ENCODE data around the gene MYPOP.

Gene MYPOP

DNA sequence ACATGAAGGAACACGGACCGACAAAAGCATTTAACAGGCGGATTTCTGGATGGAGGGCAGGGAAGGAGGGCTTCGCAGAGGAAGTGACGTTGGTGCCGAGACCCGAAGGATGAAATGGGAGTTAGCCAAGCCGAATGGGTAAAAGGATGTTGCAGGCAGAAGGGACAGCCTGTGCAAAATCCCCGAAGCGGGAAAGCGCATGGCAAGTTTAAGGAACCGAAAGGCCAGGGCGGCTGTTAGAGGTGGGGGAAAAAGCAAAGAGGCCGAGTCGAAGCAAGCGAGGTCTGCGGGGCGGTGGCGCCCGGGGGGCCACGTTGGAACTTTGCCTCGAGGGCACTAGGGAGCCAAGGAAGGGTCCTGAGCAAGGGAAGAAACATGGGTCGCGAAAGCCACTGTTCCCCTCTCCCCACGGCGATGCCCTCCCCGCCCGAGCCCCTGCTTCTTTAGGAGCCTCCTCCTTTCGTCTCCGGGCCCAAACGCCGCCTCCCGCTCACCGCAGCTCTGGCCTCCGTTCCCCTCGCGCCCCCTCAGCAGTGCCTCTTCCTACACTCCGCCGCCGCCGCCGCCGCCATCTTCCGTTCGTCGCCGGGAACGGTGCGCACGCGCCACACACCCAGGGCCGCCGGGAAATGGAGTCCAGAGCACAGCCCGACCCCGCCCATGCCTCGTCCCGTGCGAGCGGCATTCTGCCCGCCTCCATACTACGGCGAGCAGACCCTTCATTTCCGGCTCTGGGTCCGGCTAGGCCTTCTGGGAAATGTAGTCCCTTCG, 39.7 kb downstream of the MYPOP start, which contains the start of gene SYMPK:
SYMPK (minus strand) TSS at position 584 of the 771 bp plus-strand sequence. CDS start 8,652 bp downstream, outside the sequence.
- DNase-seq: peak; percentile 99

GRCh38 chr19:45862271-45862563, 40.2 kb downstream of the MYPOP start:
- no peak for DNase-seq

DNA sequence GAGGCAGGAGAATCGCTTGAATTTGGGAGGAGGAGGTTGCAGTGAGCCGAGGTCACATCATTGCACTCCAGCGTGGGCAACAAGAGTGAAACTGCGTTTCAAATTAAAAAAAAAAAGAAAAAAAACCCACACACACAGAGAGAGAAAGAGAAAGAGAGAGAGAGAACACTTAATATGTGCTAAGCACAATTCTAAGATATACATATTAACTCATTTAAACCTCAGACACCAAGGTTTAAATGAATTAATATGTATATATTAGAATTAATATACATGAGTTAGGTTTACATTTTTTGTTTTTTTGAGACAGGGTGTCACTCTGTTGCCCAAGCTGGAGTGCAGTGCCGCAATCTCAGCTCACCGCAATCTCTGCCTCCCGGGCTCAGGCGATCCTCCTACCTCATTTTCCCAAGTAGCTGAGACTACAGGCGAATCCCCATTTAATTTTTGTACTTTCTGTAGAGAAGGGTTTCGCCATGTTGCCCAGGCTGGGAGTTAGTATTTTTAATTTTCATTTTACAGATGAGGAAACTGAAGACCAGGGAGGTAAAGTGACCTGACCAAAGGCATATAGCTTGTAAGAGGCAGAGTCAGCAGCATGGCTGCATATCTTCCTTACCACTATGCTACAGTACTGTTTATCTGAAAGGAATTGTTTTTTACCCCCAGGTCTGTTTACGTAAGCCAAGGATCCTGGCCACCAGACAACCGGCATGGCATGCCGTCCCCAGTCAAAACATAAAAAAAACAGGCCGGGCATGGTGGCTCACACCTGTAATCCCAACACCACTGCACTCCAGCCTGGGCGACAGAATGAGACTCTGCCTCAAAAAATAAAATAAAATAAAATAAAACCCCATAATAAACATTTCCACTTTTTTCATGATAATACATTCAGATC, 41.8 kb downstream of the MYPOP start:
- DNase-seq: no peak

DNA sequence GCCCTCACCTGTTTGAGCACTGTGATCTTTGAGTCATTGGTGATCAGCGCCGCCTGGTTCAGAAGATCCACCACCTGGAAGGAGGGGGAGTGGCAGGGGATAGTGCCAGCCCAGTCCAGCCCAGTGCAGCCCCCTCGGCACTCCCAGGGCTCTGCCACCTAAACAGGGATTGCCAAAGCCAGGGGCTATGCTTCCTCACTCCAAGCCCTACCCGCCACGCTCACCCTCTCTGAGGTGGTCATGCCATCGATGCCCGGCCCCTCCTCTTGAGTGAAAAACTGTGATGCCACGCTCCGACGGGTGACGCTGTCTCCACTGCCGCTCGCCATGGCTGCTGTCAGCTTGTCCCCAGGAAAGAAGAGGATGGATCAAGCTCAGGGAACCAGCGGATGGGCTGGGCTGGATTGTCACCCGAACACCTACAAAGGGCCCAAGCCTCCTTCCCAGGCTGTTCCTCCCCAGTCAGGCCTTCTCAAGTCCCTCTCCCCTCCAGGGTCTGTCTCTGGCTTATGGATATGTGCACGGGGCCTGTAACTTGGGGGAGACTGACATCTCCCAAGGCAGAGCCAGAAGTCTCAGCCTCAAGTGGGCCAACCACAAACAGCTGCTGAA, 48.1 kb downstream of the MYPOP start:
- DNase-seq: no peak

GRCh38 chr19:45852983-45853382, 49.4 kb downstream of the MYPOP start:
- no peak for DNase-seq

- DNase-seq: no peak
These were observed 50.2 kb downstream of the MYPOP start for GRCh38 chr19:45852145-45852750.

GRCh38 chr19:45848922-45849321, 53.5 kb downstream of the MYPOP start:
- DNase-seq: no peak

DNA sequence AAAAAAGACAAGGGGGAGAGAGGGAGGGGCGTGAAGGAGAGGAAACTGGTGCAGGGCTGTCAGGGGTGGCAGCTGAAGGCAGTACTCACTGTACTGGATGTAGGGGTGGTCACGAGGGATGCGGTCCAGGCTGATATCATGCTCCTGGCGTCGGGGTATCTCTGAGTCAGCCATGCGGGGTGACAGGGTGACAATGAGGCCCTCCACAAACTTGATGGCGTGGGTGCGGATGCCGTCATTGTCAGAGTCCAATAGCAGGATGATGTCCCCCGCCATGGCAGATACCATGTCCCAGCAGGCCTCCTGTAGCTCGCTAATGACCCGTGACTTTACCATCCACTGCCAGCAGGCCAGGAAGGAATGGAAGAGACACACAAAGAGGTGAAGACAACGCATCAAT, 54.8 kb downstream of the MYPOP start:
- no peak for DNase-seq

DNA sequence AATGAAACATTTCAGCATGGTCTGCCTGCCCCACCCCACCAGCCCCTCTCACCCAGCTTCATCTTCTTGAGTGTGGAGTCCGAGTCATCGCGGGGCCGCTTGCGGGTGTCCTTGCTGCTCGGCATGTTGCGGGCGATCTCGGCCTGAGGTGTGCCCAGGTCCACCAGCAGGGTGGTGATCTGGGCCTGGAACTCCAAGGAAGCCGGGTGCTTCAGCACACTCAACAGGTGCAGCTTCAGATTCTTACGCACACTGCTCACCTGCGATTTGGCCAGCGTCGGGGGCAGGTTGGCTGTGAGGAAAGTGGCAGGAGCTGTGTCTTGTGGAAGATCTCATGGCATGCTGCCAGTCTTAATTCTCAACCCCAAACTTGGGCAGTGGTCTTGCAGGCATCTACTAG, 60.2 kb downstream of the MYPOP start:
- DNase-seq: no peak
